Stimulated activated CD4-positive, alpha-beta T cell treated with anti-CD3 and anti-CD28 coated beads, Interleukin-4, amount 100 ng/mL, for 1 hour (primary cell): ENCODE measurements around the gene ALG3.
"Not testable (repeated sequence)": the region's sequence is repeated elsewhere in the genome, so short reads cannot be mapped to it uniquely, and the experiment has no call there.

ENCODE experiments used
- DNase-seq: peaks from one replicate; pipeline ENCODE4 v3.0.0-alpha.2; 2020

The ALG3 gene

GRCh38 chr3:184248454-184249411 lies at the start of gene ALG3:
ALG3 (minus strand) TSS chr3:184248962; CDS start chr3:184248940, 22 bp downstream.
- peak; percentile 87 for DNase-seq

DNA sequence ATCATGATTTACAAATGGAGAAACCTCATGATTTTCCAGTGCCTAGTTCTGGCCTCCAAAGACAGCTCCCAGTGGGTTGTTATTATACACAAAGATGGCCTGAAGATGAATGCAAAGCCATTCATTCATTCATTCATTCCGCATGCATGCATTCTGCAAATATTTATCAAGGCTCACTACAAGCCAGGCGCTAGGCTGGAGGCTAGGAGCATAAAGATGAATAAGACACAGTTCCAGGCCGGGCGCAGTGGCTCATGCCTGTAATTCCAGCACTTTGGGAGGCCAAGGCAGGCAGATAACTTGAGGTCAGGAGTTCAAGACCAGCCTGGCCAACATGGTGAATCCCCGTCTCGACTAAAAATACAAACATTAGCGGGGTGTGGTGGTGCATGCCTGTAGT lies 47.9 kb upstream of the ALG3 start:
- DNase-seq, result no peak

GRCh38 chr3:184295771-184296170 lies 47.0 kb upstream of the ALG3 start:
- no peak for DNase-seq

DNA sequence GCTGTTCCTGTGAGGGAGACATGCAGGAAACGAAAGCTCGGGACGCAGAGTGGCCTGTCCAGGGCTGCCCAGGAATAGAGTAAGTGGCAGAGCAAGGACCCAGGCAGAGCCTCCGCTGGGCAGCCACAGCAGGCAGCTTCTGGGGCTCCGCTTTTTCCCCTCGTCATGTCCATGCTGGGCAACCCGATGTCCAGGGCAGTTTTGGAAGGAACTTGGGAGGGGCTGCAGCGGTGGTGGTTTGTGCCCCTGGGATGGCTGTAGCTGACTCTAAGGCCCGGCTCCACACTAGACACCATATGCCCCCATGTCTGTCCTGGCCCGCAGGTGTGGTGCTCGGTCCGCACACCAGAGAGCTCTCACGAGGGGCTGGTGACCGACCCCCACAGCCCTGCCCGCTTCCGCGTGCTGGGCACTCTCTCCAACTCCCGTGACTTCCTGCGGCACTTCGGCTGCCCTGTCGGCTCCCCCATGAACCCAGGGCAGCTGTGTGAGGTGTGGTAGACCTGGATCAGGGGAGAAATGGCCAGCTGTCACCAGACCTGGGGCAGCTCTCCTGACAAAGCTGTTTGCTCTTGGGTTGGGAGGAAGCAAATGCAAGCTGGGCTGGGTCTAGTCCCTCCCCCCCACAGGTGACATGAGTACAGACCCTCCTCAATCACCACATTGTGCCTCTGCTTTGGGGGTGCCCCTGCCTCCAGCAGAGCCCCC lies 43.1 kb upstream of the ALG3 start:
- DNase-seq, result no peak

GRCh38 chr3:184291044-184291737 lies 42.4 kb upstream of the ALG3 start:
- DNase-seq, result no peak

DNA sequence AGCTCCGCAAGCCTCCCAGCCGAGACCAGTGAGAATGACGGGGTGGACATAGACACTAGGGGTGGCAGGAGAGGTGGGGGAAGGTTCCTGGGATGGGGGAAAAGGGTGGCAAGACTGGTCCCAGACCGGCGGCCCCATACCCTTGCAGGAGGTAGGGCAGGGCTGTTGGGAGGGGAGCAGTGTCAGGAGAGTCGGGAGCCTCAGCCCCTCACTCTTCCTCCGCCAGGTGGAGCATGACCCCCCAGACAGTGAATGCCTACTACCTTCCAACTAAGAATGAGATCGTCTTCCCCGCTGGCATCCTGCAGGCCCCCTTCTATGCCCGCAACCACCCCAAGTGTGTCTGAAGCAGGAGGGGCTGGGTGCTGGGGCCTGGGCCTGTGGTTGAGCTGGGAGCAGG lies 41.6 kb upstream of the ALG3 start:
- DNase-seq, result no peak

- peak; percentile 69 for DNase-seq
Measured at GRCh38 chr3:184289426-184289938, 40.7 kb upstream of the ALG3 start.

DNA sequence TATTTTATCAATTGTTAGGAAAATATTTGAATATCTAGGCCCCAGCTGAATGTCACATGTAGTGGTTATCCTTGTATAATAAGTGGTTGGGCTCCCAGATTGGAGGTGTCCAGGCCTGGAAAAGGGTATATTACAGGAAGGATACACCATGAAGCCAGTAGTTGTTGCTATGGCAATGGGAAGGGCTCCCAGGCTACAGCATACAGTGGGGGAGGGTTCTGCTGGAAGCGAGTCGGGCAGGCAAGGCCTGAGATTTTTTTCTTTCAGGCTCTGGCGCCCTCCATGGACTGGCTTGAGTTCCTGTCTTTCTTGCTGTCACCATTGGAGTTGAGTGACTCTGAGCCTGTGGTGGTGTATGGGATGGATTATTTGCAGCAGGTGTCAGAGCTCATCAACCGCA lies 35.9 kb upstream of the ALG3 start:
- peak; percentile 15 for DNase-seq

DNA sequence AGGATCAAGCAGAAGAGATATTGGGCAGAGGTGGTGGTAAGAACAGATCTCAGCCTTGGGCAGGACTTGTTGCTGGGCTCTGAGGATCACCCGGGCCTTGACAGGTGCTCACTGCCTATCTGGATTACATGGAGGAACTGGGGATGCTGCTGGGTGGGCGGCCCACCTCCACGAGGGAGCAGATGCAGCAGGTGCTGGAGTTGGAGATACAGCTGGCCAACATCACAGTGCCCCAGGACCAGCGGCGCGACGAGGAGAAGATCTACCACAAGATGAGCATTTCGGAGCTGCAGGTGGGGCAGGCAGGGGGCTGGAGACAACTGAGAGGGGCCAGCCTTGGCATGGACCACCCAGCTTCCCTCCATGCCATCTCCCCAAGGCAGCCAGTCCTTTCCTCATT lies 34.9 kb upstream of the ALG3 start:
- no peak for DNase-seq

- DNase-seq, result no peak
Measured at GRCh38 chr3:184282941-184283340, 34.2 kb upstream of the ALG3 start.

DNA sequence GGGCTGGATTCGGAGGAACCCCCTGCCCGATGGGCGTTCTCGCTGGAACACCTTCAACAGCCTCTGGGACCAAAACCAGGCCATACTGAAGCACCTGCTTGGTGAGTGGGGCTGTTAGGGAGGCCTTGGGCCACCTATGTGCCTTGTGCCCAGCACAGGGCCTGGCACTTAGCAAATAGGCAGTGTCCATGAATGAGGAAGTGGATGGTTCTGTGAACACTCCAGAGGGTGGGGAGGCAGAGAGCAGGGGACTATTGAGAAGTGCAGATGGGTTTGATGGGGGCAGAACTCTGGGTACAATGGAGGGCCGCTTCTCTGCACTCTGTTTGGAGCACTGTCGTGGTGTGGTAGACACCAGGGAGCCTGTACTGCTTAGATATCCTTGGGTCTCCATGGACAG lies 28.6 kb upstream of the ALG3 start:
- no peak for DNase-seq

GRCh38 chr3:184275961-184276910 lies 27.5 kb upstream of the ALG3 start, which contains the start of gene ECE2:
ECE2 (plus strand) TSS chr3:184276022; CDS start chr3:184276154, 132 bp downstream.
- no peak for DNase-seq

DNA sequence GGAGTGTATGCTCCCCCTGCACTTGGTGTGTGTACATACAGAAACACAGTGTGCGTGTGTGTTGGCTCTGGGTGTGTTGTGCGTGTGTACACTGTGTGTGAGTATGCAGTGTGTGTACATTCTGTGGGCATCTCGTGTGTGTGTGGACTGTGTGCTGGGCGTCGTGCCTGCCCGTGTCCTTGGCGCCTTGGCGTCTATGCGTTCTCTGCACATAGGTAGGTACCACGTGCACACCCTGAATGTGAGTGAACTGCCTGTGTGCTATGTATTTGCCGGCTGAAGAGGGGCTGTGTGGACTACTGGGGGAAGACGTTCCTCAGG lies 26.6 kb upstream of the ALG3 start:
- DNase-seq, result no peak

- DNase-seq, result no peak
Measured at GRCh38 chr3:184272269-184272668, 23.5 kb upstream of the ALG3 start.

DNA sequence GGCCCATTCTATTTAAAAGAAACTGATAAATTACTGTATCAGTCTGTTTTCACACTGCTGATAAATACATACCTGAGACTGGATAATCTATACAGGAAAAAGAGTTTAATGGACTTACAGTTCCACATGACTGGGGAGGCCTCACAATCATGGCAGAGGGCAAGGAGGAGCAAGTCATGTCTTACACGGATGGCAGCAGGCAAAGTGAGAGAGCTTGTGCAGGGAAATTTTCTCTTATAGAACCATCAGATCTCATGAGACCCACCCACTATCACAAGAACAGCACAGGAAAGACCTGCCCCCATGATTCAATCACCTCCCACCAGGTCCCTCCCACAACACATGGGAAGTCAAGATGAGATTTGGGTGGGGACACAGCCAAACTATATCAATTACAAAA lies 18.5 kb upstream of the ALG3 start:
- DNase-seq, result not testable (repeated sequence)

GRCh38 chr3:184262764-184263179 lies 14.0 kb upstream of the ALG3 start:
- no peak for DNase-seq

- peak; percentile 21 for DNase-seq
Measured at GRCh38 chr3:184261854-184262763, 13.3 kb upstream of the ALG3 start.

GRCh38 chr3:184261270-184261853 lies 12.6 kb upstream of the ALG3 start, which contains the start of gene CAMK2N2:
CAMK2N2 (minus strand) TSS chr3:184261553; CDS start chr3:184261285, 268 bp downstream.
- DNase-seq, result peak; percentile 51

GRCh38 chr3:184260724-184261269 lies 12.0 kb upstream of the ALG3 start:
- DNase-seq, result no peak
